Activated T-helper 1 cell treated with anti-CD3 and anti-CD28 coated beads, Interleukin-12 subunit alpha, Interleukin-12 subunit beta, Interleukin-2, Interleukin-4 antibody, amounts not matched to agents 30 ng/mL and 10 ng/mL and 1 ng/mL, durations not matched to agents 14 hours and 24 hours and 36 hours (primary cell): Measurements from ENCODE around the gene SARS2. TPM values are rescaled to one million over a fixed set of nuclear protein-coding genes. Genes with fewer than 3 reads are reported as not detected.
"Not testable (repeated sequence)": the region's sequence is repeated elsewhere in the genome, so short reads cannot be mapped to it uniquely, and the experiment has no call there.

Experiments
- DNase-seq: peaks from one replicate; pipeline ENCODE4 v3.0.0; 2021; ENCODE audit warnings: low spot score
- H3K27ac Mint-ChIP-seq: one replicate; pipeline ENCODE4 v1.8.0; 2021; ENCODE audit warnings: mild to moderate bottlenecking, mixed read lengths
- H3K27me3 Mint-ChIP-seq: one replicate; pipeline ENCODE4 v1.8.0; 2022; ENCODE audit warnings: mild to moderate bottlenecking, moderate library complexity, mixed read lengths; ENCODE audit not compliant: insufficient read depth
- H3K36me3 Mint-ChIP-seq: one replicate; pipeline ENCODE4 v1.8.0; 2021; ENCODE audit warnings: low read depth, mixed read lengths
- H3K4me1 Mint-ChIP-seq: one replicate; pipeline ENCODE4 v1.8.0; 2021; ENCODE audit warnings: low read depth, mixed read lengths
- H3K4me3 Mint-ChIP-seq: one replicate; pipeline ENCODE4 v1.8.0; 2021; ENCODE audit warnings: mild to moderate bottlenecking, moderate library complexity, mixed read lengths
- H3K9me3 Mint-ChIP-seq: one replicate; pipeline ENCODE4 v1.8.0; 2021; ENCODE audit warnings: mixed read lengths
- intact Hi-C: fragments of 100-400 bp; cut with micrococcal nuclease; formaldehyde crosslinking; loops from one replicate; pipeline ENCODE4 v1.15.1; 2024
- total RNA-seq: library from RNA; stranded (reverse); gene quantifications from 2 replicates; pipeline ENCODE4 v1.2.3, GENCODE V29; 2022

Gene SARS2
- total RNA-seq, 1 donor from 2014 or later = 38.4 TPM

DNA sequence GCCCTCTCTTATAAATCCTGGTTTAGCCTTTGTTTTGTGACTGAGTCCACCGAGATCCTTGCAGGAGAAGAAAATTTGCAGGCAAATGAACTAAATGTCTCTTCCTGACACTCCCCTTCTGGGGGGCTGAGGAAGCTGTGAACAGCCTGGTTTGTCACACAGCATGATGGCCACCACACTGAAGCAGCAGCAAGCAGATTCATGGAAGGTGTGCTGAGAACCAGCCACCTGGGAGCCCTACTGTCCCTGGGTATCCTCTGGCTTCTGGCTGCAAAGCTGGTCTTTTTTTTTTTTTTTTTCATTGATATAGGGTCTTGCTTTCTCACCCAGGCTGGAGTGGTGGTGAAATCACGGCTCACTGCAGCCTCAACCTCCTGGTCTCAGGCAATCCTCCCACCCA is 11.4 kb upstream of the SARS2 start:
- peaks cover 10% of the 10 kb centered on the region for H3K4me1 Mint-ChIP-seq
- H3K36me3 Mint-ChIP-seq = peaks cover 1% of the 10 kb centered on the region
- H3K9me3 Mint-ChIP-seq = no peaks in the 10 kb centered on the region
- no peak overlapping the region for H3K4me3 Mint-ChIP-seq
- DNase-seq = no peak
- H3K27me3 Mint-ChIP-seq = peaks cover 9% of the 10 kb centered on the region
- no peak overlapping the region for H3K27ac Mint-ChIP-seq
- intact Hi-C loops = no loop called here

DNA sequence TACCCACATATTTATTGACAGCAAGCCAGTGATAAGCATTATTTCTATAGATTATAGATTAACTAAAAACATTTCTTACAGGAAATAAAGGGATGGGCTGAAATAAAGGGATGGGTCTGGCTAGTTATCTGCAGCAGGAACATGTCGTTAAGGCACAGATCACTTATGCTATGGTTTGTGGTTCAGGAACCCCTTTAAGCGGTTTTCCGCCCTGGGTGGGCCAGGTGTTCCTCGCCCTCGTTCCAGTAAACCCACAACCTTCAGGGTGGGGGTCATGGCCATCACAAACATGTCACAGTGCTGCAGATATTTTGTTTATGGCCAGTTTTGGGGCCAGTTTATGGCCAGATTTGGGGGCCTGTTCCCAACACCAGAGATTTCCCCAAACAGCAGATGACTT is 10.9 kb upstream of the SARS2 start:
- intact Hi-C loops, H3K27ac Mint-ChIP-seq, H3K36me3 Mint-ChIP-seq, H3K27me3 Mint-ChIP-seq, DNase-seq, H3K4me3 Mint-ChIP-seq, H3K9me3 Mint-ChIP-seq: not testable (repeated sequence)
- peaks cover 10% of the 10 kb centered on the region for H3K4me1 Mint-ChIP-seq

DNA sequence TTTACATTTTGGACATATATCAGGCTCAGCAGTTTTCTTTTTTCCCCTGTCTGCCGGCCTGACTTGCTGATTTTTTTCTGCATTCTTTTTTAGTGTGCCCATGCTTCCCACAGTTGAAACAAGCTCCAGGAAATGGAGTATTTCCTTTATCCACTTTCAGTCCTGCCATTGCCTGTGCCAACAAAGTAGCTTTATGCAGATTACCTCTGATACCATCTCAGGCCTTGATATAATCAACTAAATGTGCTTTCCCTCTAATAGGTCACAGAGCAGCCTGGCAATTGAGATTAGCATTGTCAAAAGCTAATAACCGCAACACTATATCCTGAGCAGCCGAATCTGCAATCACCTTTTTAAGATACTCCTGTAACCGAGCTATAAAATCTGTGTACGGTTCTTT is 9.4 kb upstream of the SARS2 start:
- Mint-ChIP-seq H3K4me3 (no peak overlapping the region), H3K27me3 (peaks cover 9% of the 10 kb centered on the region), H3K36me3 (peaks cover 12% of the 10 kb centered on the region), H3K4me1 (peaks cover 10% of the 10 kb centered on the region), H3K27ac (no peak overlapping the region), H3K9me3 (no peaks in the 10 kb centered on the region)
- intact Hi-C loops = no loop called here
- no peak for DNase-seq

DNA sequence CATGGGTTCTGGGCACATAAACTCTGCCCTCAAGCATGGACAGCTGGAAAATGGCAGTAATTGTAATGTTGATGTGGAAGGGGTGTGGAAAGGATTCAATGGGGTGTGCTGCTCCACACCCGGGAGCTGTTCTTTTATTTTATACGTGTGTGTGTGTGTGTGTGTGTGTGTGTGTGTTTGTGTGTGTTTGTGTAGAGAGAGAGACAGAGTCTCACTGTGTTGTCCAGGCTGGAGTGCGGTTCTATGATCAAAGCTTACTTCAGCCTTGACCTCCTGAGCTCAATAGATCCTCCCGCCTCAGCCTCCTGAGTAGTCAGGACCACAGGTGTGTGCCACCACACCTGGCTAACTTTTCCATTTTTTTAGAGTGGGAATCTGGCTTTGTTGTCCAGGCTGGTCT is 3.0 kb upstream of the SARS2 start:
- H3K4me3 Mint-ChIP-seq = no peak overlapping the region
- no peaks in the 10 kb centered on the region for H3K9me3 Mint-ChIP-seq
- H3K36me3 Mint-ChIP-seq = peaks cover 34% of the 10 kb centered on the region
- DNase-seq = no peak
- peaks cover 26% of the 10 kb centered on the region for H3K4me1 Mint-ChIP-seq
- H3K27me3 Mint-ChIP-seq = no peaks in the 10 kb centered on the region
- intact Hi-C loops = no loop called here
- no peak overlapping the region for H3K27ac Mint-ChIP-seq

GRCh38 chr19:38932425-38933179 is 2.0 kb upstream of the SARS2 start:
- no peak overlapping the region for H3K27ac Mint-ChIP-seq
- H3K9me3 Mint-ChIP-seq = no peaks in the 10 kb centered on the region
- intact Hi-C loops = no loop called here
- peak; percentile 15 for DNase-seq
- H3K4me3 Mint-ChIP-seq = peak overlapping the region; percentile 67
- H3K36me3 Mint-ChIP-seq = peaks cover 34% of the 10 kb centered on the region
- no peaks in the 10 kb centered on the region for H3K27me3 Mint-ChIP-seq
- H3K4me1 Mint-ChIP-seq = peaks cover 28% of the 10 kb centered on the region

GRCh38 chr19:38931521-38931793 is 894 bp upstream of the SARS2 start:
- Mint-ChIP-seq H3K27me3 (no peaks in the 10 kb centered on the region), H3K36me3 (peaks cover 34% of the 10 kb centered on the region)
- intact Hi-C loops = loop anchor here (1.0 to 2.0 kb wide), 3 partner anchors 18 to 387 kb away; no protein-coding TSS in a partner anchor

DNA sequence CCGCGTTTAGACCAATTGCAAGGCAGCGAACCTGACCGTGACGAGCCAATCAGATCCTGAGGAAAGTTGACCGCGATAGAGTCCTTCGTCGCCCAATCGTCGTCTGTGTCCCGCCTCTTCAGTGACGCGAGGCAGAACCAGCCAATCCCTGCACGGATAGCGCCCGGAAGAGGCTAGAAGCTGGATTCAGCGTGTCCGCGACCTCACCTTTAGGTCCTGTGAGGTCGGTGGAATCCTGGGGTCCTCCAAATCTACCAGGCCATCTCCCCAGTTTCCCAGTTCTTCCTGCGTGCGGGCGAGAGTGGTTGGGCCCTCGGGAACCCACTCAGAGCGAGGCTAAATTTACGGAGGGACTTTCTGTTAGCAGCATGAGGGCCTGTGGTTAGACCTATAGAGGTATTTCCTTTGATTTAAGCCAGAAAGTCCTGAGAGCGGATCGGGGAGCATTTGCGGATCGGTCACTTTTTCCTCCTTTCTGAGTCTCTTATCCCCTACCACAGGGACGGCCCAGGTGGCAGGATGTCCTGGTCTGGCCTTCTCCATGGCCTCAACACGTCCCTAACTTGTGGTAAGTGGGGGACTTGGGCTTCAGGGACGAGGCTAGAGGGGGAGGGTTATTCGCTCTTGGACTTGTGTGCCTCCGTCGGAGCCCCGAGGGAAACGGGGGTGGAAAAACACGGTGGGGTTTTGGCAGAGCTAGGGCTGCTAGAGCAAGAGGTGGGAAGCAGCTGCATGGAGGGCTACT is 385 bp upstream of the SARS2 start, which contains the start of gene MRPS12:
Gene MRPS12 (plus strand): TSS at position 169 of the 745 bp plus-strand sequence. CDS start 351 bp downstream, at position 520.
- DNase-seq = peak; percentile 98
- Mint-ChIP-seq H3K4me3 (peak within 1 kb of the TSS; percentile 99), H3K4me1 (peaks cover 28% of the 10 kb centered on the region), H3K9me3 (no peaks in the 10 kb centered on the region), H3K27me3 (no peaks in the 10 kb centered on the region), H3K27ac (peak within 1 kb of the TSS; percentile 97), H3K36me3 (peaks cover 36% of the 10 kb centered on the region)
- intact Hi-C loops = loop anchor here (1.0 to 2.0 kb wide), 12 partner anchors 18 to 595 kb away; partner anchors contain the start of genes ACTN4, ECH1, NFKBIB and RINL

More at GRCh38 chr19:38931521-38931793, 894 bp upstream of the SARS2 start:
- Mint-ChIP-seq H3K4me1 (peaks cover 28% of the 10 kb centered on the region), H3K27ac (peak overlapping the region; percentile 97), H3K9me3 (no peaks in the 10 kb centered on the region), H3K4me3 (peak overlapping the region; percentile 99)
- no peak for DNase-seq

DNA sequence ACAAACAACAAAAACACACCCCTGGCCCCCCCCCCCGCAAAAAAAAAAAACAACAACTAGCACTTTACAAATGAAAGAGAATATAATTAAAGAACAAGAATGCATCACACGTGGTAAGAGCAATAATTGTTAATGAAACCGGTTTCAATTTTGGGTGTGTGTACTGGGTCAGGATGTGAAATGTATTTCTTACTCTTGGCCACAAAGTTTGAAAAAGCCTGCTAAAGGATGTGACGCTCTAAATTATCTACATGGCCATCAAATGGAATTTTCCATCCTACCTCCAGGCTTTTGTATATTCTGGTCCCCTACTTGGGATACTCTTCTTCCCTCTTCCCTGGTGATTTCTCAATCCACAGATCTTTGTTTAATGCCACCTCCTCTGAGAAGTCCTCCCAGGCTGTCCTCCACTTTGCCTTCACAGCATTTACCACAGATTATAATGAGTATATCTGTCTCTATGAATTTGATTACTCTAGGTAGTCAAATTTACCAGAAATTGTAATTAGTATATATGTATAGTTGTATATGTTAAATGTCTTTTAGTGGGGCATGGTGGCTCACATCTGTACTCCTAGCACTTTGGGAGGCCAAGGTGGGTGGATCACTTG is 2.1 kb downstream of the SARS2 start:
- peaks cover 22% of the 10 kb centered on the region for H3K36me3 Mint-ChIP-seq
- H3K4me1 Mint-ChIP-seq = peaks cover 27% of the 10 kb centered on the region

DNA sequence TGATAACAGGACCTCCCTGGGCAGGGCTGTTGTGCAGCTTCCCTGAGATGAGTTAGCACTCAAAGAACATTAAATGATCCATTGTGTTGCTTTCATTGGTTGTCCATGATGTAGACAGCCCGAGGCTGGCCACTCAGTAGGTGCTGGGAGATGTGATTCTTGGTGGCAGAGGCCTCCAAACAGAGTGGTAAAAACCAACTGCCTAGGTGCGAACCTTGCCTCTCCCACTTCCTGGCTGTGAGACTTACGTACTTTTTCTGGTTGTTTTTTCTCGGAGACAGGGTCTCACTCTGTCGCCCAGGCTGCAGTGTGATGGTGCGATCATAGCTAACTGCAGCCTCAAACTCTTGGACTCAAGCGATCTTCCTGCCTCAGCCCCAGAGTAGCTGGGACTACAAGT is 6.2 kb downstream of the SARS2 start:
- DNase-seq = no peak
- H3K27ac Mint-ChIP-seq = no peak overlapping the region
- intact Hi-C loops = no loop called here
- H3K9me3 Mint-ChIP-seq = no peaks in the 10 kb centered on the region
- H3K4me1 Mint-ChIP-seq = peaks cover 9% of the 10 kb centered on the region
- H3K36me3 Mint-ChIP-seq = peaks cover 6% of the 10 kb centered on the region
- H3K4me3 Mint-ChIP-seq = no peak overlapping the region
- no peaks in the 10 kb centered on the region for H3K27me3 Mint-ChIP-seq

More for the DNA sequence above, 2.1 kb downstream of the SARS2 start:
- H3K27ac Mint-ChIP-seq = no peak overlapping the region
- H3K9me3 Mint-ChIP-seq = no peaks in the 10 kb centered on the region
- no peaks in the 10 kb centered on the region for H3K27me3 Mint-ChIP-seq
- intact Hi-C loops = no loop called here
- DNase-seq = no peak
- peak overlapping the region; percentile 99 for H3K4me3 Mint-ChIP-seq

GRCh38 chr19:38922482-38922881 is 8.1 kb downstream of the SARS2 start:
- H3K27me3 Mint-ChIP-seq = no peaks in the 10 kb centered on the region
- no peak for DNase-seq
- peaks cover 6% of the 10 kb centered on the region for H3K36me3 Mint-ChIP-seq
- no peaks in the 10 kb centered on the region for H3K9me3 Mint-ChIP-seq
- no peak overlapping the region for H3K4me3 Mint-ChIP-seq
- intact Hi-C loops = no loop called here
- no peak overlapping the region for H3K27ac Mint-ChIP-seq
- no peaks in the 10 kb centered on the region for H3K4me1 Mint-ChIP-seq

- H3K27me3 Mint-ChIP-seq = no peaks in the 10 kb centered on the region
- no peaks in the 10 kb centered on the region for H3K4me1 Mint-ChIP-seq
- intact Hi-C loops = no loop called here
- H3K36me3 Mint-ChIP-seq = peaks cover 6% of the 10 kb centered on the region
- H3K4me3 Mint-ChIP-seq = no peak overlapping the region
- DNase-seq = no peak
- H3K9me3 Mint-ChIP-seq = no peaks in the 10 kb centered on the region
- peak overlapping the region; percentile 13 for H3K27ac Mint-ChIP-seq
Measured at GRCh38 chr19:38921420-38922274, 8.9 kb downstream of the SARS2 start.

DNA sequence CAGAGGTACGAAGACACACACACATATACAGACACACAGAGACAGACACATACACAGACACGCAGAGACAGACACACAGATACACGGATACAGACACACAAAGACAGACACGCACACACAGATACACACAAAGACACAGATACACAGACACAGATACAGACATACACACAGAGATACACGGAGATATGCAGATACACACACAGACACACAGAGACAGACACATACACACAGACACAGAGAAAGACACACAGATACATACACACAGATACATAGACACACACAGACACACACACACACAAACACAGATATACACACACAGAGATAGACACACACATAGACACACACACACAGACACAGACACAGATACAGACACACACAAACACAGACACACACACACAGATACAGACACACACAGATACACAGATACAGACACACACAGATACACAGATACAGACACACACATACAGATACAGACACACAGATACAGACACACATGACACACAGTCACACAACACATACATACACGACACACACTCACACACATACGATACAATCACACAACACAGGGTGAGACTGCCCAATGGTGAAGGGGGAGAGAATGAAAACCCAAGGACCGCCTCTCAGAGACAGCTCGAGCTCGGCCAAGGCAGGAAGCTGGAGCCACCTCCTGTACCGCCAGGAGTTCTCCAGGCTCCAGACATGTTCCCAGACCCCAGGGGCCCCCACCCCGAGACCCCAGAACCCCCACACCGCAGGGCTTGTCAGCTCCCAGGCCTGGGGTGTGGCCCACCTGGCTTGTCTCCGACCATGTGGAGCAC is 9.8 kb downstream of the SARS2 start:
- no peaks in the 10 kb centered on the region for H3K9me3 Mint-ChIP-seq
- no peak overlapping the region for H3K27ac Mint-ChIP-seq
- H3K4me3 Mint-ChIP-seq = no peak overlapping the region
- H3K4me1 Mint-ChIP-seq = no peaks in the 10 kb centered on the region
- intact Hi-C loops = no loop called here
- no peak for DNase-seq
- H3K27me3 Mint-ChIP-seq = no peaks in the 10 kb centered on the region
- H3K36me3 Mint-ChIP-seq = peaks cover 2% of the 10 kb centered on the region
